Keratinocyte (primary cell): Measurements from ENCODE around the gene AP2A2. TPM values are rescaled to one million over a fixed set of nuclear protein-coding genes. Genes with fewer than 3 reads are reported as not detected.

Source experiments
- DNase-seq: peaks from one replicate; pipeline ENCODE4 v3.0.0-alpha.2; 2011; ENCODE audit warnings: low read depth, missing footprints, low spot score
- FAIRE-seq: peaks from 2 replicates; lab custom pipeline; 2011; peaks lifted over from hg19 to GRCh38; lab: Jason Lieb, UNC
- H2AFZ ChIP-seq: 2 replicates; pipeline ENCODE4 v1.6.0; 2012; ENCODE audit warnings: low read length, control low read depth, inconsistent platforms; ENCODE audit not compliant: control insufficient read depth
- H3K27ac ChIP-seq: 2 replicates; pipeline ENCODE4 v1.5.1; 2011; ENCODE audit warnings: low read length; ENCODE audit not compliant: control insufficient read depth, insufficient read depth
- H3K27me3 ChIP-seq: 3 replicates; pipeline ENCODE4 v1.6.0; 2011; ENCODE audit warnings: low read length; ENCODE audit not compliant: control insufficient read depth, insufficient read depth; ENCODE audit errors: extremely low read depth
- H3K36me3 ChIP-seq, 2 experiments: 2 replicates in 1 of 2; 3 replicates in 1 of 2; pipeline ENCODE4 v1.5.1; 2011; ENCODE audit warnings: low read length in 2 of 2, mild to moderate bottlenecking in 1 of 2; ENCODE audit not compliant: control insufficient read depth in 2 of 2, insufficient read depth in 2 of 2; ENCODE audit errors: extremely low read depth in 1 of 2
- H3K4me1 ChIP-seq: 3 replicates; pipeline ENCODE4 v1.5.1; 2011; ENCODE audit warnings: low read length; ENCODE audit not compliant: control insufficient read depth, insufficient read depth; ENCODE audit errors: extremely low read depth
- H3K4me2 ChIP-seq: 3 replicates; pipeline ENCODE4 v1.6.0; 2011; ENCODE audit warnings: low read depth, low read length; ENCODE audit not compliant: control insufficient read depth, insufficient read depth; ENCODE audit errors: extremely low read depth
- H3K4me3 ChIP-seq, 3 experiments: fragments of 200-600 bp in 1 of 3; sonication (generic) in 1 of 3; 2 replicates in 2 of 3; 3 replicates in 1 of 3; pipeline ENCODE4 v1.5.1; 2011 to 2016; ENCODE audit warnings: low read length in 3 of 3, mild to moderate bottlenecking in 3 of 3, control low read depth in 2 of 3, inconsistent platforms in 1 of 3, low read depth in 1 of 3, mixed read lengths in 1 of 3, mixed run types in 1 of 3, moderate library complexity in 1 of 3; ENCODE audit not compliant: control insufficient read depth in 2 of 3, insufficient read depth in 2 of 3; ENCODE audit errors: extremely low read depth in 1 of 3
- H3K79me2 ChIP-seq: 2 replicates; pipeline ENCODE4 v1.6.0; 2012; ENCODE audit warnings: low read length; ENCODE audit not compliant: control insufficient read depth, insufficient read depth
- H3K9ac ChIP-seq: 3 replicates; pipeline ENCODE4 v1.6.0; 2011; ENCODE audit warnings: low read length; ENCODE audit not compliant: control insufficient read depth, insufficient read depth; ENCODE audit errors: extremely low read depth
- H3K9me1 ChIP-seq: 3 replicates; pipeline ENCODE4 v1.6.0; 2011; ENCODE audit warnings: low read length; ENCODE audit not compliant: control insufficient read depth, insufficient read depth; ENCODE audit errors: extremely low read depth
- H3K9me3 ChIP-seq: 2 replicates; pipeline ENCODE4 v1.5.1; 2012; ENCODE audit warnings: low read depth, low read length; ENCODE audit not compliant: control insufficient read depth
- H4K20me1 ChIP-seq: 3 replicates; pipeline ENCODE4 v1.6.0; 2011; ENCODE audit warnings: low read length; ENCODE audit not compliant: control insufficient read depth, insufficient read depth; ENCODE audit errors: extremely low read depth
- EZH2 ChIP-seq: IDR thresholded peaks from one replicate; pipeline ENCODE4 v1.6.1; 2012; ENCODE audit warnings: inconsistent platforms, mild to moderate bottlenecking, low read length, moderate library complexity
- dilution Hi-C: fragments of 300-500 bp; cut with MboI; formaldehyde crosslinking; loops from one replicate; pipeline ENCODE4 v1.7.0; 2020; ENCODE audit warnings: low sequenced_read_pairs; ENCODE audit not compliant: extremely low pct_ligation_motif_present
- polyA plus RNA-seq, 5 experiments: library from polyadenylated mRNA; depleted of rRNA in 3 of 5; stranded (reverse) in 3 of 5; stranded (forward) in 1 of 5; unstranded in 1 of 5; fragments of >200 nt; gene quantifications; 1 replicate in 1 of 5; 2 replicates in 3 of 5; 3 replicates in 1 of 5; pipeline versions ENCODE4 v1.2.1 to v1.2.3, GENCODE V29; 2011 to 2012; ENCODE audit warnings: missing spikeins in 2 of 5, low read depth in 1 of 5, low replicate concordance in 1 of 5
- TF ChIP-seq, protein P1 (sequence below), 3 experiments: IDR thresholded peaks in 1 of 3; conservative IDR thresholded peaks in 1 of 3; optimal IDR thresholded peaks in 1 of 3; 2 replicates in 2 of 3; 3 replicates in 1 of 3; pipeline versions ENCODE3 to v1.5.1; 2011; ENCODE audit warnings: low read length in 3 of 3, mild to moderate bottlenecking in 3 of 3, moderate library complexity in 2 of 3, control low read depth in 1 of 3, inconsistent platforms in 1 of 3; ENCODE audit not compliant: insufficient read depth in 2 of 3; ENCODE audit errors: extremely low read depth in 1 of 3

AP2A2 gene
- polyA plus RNA-seq, 1 donor (not counting 4 experiments of a cell fraction or from before 2014, with no cell fraction given) = 47.8 TPM

DNA sequence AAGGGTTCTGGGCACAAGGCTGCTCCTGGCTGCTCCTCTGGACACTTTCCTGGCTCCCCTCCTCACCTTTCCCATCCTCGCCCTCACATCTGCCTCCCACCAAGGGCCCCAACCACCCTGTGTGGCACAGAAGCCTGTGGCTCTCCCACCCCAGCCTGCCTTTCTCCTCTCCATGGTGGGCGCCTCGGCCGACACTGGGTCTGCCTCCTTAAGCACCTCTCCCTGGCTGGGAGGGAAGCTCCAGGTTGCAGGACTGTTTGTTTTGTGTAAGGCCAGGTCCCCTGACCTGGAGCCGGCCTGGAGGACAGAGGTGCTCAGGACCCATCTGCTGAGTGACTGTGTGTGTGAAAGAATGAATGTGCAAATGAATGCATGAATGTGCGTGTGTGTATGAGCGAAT is 96.7 kb downstream of the AP2A2 start:
- H3K9ac ChIP-seq = no peak overlapping the region
- DNase-seq (no peak), FAIRE-seq (no peak)
- H3K9me1 ChIP-seq = no peaks in the 10 kb centered on the region
- dilution Hi-C loops = no loop called here
- peaks cover 0 to 2% of the 10 kb centered on the region in 2 experiments for H3K36me3 ChIP-seq
- peaks cover 2% of the 10 kb centered on the region for H3K9me3 ChIP-seq
- H3K4me3 ChIP-seq = no peak overlapping the region
- no peak overlapping the region for H3K4me2 ChIP-seq
- no peak for TF ChIP-seq EZH2
- TF ChIP-seq, protein P1, sequence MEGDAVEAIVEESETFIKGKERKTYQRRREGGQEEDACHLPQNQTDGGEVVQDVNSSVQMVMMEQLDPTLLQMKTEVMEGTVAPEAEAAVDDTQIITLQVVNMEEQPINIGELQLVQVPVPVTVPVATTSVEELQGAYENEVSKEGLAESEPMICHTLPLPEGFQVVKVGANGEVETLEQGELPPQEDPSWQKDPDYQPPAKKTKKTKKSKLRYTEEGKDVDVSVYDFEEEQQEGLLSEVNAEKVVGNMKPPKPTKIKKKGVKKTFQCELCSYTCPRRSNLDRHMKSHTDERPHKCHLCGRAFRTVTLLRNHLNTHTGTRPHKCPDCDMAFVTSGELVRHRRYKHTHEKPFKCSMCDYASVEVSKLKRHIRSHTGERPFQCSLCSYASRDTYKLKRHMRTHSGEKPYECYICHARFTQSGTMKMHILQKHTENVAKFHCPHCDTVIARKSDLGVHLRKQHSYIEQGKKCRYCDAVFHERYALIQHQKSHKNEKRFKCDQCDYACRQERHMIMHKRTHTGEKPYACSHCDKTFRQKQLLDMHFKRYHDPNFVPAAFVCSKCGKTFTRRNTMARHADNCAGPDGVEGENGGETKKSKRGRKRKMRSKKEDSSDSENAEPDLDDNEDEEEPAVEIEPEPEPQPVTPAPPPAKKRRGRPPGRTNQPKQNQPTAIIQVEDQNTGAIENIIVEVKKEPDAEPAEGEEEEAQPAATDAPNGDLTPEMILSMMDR (optimal IDR thresholded peaks at IDR 0.05 in 1 of 3, IDR thresholded peaks at IDR 0.05 in 1 of 3, conservative IDR thresholded peaks at IDR 0.05 in 1 of 3; ENCODE audit: extremely low read depth in 1 of 3, insufficient read depth in 2 of 3, low read length in 3 of 3) = no peak
- H3K4me1 ChIP-seq = no peaks in the 10 kb centered on the region
- H3K27ac ChIP-seq = no peak overlapping the region
- no peak overlapping the region for H2AFZ ChIP-seq
- H3K79me2 ChIP-seq = no peaks in the 10 kb centered on the region
- H4K20me1 ChIP-seq = no peaks in the 10 kb centered on the region
- H3K27me3 ChIP-seq = no peaks in the 10 kb centered on the region

DNA sequence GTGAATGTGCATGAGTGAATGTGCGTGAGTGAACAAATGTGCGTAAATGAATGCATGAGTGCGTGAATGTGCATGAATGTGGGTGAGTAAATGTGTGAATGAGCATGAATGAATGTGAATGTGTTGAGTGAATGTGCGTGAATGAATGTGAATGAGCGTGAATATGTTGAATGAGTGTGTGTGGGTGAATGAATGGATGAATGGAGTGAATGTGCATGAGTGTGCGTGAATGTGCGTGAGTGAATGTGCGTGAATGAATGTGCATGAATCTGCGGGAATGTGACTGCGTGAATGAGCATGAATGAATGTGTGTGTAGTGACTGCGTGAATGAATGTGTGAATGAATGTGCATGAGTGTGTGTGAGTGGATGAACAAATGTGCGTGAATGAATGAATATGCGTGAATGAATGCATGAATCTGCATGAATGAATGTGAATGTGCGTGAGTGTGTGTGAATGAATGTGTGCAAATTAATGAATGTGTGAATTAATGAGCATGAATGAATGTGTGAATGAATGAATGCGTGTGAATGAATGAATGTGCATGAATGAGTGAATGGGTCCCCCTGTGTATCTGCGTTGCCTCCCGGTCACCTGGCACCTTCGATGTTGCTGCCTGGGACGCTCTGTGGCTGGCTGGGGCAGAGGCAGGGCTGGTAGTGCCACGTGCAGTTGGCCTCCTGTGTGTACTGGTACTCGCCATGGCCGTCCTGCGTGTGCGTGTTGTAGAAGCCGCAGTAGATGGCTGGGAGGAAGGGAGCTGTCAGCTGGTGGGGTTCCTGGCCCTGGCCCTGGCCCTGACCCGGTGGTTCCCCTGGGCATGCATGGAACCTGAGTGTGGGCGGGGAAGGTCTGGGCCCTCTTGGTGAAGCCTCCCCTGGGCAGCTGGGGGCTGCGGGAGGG is 97.5 kb downstream of the AP2A2 start:
- no peaks in the 10 kb centered on the region for H3K4me1 ChIP-seq
- H3K27me3 ChIP-seq = no peaks in the 10 kb centered on the region
- DNase-seq = no peak
- TF ChIP-seq, protein P1 (optimal IDR thresholded peaks at IDR 0.05 in 1 of 3, IDR thresholded peaks at IDR 0.05 in 1 of 3, conservative IDR thresholded peaks at IDR 0.05 in 1 of 3; ENCODE audit: extremely low read depth in 1 of 3, insufficient read depth in 2 of 3, low read length in 3 of 3) = no peak
- no peak for TF ChIP-seq EZH2
- no peak overlapping the region for H3K9ac ChIP-seq
- H3K27ac ChIP-seq = no peak overlapping the region
- H3K9me3 ChIP-seq = no peaks in the 10 kb centered on the region
- H3K36me3 ChIP-seq = peaks cover 0 to 2% of the 10 kb centered on the region in 2 experiments
- H3K9me1 ChIP-seq = no peaks in the 10 kb centered on the region
- H2AFZ ChIP-seq = no peak overlapping the region
- FAIRE-seq = no peak
- no peak overlapping the region for H3K4me2 ChIP-seq
- dilution Hi-C loops = no loop called here
- no peaks in the 10 kb centered on the region for H3K79me2 ChIP-seq
- no peak overlapping the region for H3K4me3 ChIP-seq
- no peaks in the 10 kb centered on the region for H4K20me1 ChIP-seq
